DMS53 (cell line): ENCODE results near the gene CHST2.
"Not testable (repeated sequence)": the region's sequence is repeated elsewhere in the genome, so short reads cannot be mapped to it uniquely, and the experiment has no call there.

Experiments
- DNase-seq: peaks from one replicate; lab custom pipeline; 2025; lab: John Stamatoyannopoulos, UW

CHST2 gene, protein sequence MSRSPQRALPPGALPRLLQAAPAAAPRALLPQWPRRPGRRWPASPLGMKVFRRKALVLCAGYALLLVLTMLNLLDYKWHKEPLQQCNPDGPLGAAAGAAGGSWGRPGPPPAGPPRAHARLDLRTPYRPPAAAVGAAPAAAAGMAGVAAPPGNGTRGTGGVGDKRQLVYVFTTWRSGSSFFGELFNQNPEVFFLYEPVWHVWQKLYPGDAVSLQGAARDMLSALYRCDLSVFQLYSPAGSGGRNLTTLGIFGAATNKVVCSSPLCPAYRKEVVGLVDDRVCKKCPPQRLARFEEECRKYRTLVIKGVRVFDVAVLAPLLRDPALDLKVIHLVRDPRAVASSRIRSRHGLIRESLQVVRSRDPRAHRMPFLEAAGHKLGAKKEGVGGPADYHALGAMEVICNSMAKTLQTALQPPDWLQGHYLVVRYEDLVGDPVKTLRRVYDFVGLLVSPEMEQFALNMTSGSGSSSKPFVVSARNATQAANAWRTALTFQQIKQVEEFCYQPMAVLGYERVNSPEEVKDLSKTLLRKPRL

DNA sequence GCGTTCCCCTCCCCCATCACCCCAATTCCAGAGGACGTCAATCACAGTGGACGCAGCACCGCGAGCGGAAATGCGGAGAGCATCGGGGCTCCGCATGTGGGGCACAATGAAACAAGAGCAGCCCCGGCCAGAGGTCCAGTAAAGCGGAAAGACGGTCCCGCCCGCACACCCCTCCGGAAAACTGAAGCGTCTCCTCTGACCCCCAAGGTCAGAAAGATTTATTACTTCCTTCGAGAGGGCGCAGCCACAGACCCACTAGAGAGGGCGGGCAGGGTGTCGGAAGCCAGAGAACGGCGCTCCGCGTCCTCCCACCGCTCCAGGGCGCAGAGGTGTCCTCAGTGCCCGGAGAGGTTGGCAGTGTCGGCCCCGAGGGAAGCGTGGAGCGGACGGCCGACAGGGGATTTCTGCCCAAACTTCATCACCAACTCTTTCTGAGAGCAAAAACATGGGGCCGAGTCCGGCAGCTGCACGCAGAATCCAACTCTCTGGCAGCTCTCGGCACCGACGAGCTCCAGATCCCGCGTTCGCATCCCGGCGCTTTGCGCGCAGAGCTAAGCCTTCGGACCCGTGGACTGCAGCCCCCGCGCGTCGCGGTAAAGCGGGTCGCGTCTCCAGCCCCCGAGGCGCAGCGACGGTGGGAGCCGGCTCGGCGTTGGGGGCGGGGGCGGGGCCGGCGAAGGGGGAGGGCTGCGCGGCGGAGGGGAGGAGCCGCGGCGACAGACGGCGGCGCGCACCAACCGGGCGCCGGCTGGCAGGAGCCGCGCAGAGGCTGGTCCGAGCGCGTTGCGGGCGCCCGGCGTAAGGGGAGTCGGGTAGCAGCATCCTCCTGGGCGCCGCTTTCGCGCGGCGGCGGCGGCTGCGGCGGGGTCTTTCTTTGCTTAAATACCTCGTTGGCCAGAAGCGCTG, at the start of gene CHST2:
Gene CHST2, plus strand, starts transcription at position 763 of the 906 bp plus-strand sequence. CDS start 1,046 bp downstream, outside the sequence.
- DNase-seq, result peak; percentile 75

DNA sequence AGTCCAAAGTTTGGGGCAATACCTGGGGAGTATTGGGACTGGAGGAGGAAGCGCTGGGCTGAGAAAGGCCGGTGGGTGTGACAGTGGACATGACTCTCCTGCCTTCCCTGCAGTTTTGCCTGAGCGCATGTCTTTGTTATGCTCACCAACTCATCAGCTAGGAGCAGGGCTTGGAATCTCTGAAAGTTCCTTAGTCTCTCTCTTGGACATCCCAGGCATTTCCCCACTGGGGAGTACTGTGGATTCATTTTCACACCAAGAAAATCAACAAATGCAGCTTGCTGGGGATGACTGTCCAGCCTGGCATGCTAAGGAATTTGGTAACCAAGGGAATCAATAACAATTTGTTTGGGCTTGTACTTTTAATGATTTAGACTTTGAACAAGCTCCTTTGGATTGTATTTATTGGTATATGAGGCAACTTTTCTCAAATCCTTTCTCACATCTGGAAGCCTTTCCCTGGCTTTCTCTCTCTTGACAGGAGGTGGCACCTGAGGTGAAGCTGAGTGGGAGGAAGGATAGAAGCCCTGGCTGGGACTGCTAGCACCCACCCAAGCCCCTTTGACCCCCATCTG, 48.5 kb upstream of the CHST2 start:
- DNase-seq, result no peak

DNA sequence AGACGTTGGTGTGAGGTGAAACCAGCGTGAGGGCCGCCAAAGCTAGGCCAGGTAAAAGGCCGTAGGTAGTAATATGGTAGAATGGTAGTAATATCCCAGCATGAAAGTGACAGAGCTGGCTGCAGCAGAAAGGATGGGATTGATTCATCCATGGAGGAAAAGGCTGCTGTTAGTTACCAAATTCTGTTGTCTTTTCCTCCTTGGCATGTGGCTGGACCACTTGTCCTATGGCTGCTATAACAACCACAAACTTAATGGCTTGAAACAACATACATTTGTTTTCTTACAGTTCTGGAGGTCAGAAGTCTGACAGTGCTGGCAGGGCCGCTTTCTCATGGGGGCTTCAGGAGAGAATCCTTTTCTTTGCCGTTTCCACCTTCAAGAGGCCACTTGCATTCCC, 47.8 kb upstream of the CHST2 start:
- no peak for DNase-seq

DNA sequence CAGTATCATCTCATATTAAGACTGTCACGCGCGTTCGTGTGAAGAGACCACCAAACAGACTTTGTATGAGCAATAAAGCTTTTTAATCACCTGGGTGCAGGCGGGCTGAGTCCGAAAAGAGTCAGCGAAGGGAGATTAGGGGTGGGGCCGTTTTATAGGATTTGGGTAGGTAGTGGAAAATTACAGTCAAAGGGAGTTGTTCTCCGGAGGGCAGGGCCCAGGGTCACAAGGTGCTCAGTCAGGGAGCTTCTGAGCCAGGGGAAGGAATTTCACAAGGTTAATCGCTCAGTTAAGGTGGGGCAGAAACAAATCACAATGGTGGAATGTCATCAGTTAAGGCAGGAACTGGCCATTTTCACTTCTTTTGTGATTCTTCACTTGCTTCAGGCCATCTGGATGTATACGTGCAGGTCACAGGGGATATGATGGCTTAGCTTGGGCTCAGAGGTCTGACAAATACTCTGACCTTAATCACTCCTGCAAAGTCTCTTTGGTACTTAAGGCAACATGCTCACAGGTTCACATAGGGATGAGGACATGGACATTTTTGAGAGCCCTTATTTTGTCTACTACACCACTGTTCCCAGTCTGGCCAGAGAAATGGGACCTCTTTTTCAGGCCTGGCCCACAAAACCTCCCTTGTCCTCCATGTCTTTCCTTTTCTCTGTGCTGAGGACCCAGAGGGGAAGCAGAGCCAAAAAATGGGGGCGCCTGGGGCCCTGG, 47.1 kb upstream of the CHST2 start:
- not testable (repeated sequence) for DNase-seq

DNA sequence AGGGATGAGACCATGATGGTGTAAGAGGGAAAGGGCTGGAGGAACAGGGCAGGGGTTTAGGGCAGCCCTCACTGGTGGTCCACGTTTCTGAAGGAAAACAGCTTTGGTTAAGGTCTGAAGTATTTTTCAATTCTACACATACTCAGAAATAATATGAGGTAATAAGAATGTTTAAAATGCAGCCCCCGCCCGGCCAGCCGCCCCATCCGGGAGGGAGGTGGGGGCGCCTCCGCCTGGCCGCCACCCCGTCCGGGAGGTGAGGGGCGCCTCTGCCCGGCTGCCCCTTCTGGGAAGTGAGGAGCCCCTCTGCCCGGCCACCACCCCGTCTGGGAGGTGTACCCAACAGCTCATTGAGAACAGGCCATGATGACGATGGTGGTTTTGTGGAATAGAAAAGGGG, 46.0 kb upstream of the CHST2 start:
- DNase-seq, result not testable (repeated sequence)

DNA sequence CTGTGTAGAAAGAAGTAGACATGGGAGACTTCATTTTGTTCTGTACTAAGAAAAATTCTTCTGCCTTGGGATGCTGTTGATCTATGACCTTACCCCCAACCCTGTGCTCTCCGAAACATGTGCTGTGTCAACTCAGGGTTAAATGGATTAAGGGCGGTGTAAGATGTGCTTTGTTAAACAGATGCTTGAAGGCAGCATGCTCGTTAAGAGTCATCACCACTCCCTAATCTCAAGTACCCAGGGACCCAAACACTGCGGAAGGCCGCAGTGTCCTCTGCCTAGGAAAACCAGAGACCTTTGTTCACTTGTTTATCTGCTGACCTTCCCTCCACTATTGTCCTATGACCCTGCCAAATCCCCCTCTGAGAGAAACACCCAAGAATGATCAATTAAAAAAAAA, 45.6 kb upstream of the CHST2 start:
- DNase-seq, result not testable (repeated sequence)

DNA sequence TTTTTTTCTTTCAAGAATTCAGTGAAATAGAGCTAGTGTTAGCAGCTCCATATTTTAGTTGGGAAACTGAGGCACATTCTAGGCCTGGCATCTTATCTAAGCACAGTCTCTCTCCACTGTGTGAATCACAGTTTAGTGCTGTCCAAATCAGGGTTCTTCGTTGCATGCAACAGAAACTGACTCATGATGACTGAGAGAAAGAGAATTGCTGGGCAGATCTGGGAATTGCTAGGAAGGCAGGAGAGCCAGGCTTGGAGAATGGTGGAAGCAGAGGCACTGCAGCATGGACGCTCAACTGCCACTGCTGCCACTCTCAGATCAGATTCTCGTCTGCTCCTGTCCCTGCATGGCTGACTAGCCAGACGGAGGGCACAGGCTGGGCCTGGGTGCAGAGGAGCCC, 40.7 kb upstream of the CHST2 start:
- DNase-seq, result no peak

DNA sequence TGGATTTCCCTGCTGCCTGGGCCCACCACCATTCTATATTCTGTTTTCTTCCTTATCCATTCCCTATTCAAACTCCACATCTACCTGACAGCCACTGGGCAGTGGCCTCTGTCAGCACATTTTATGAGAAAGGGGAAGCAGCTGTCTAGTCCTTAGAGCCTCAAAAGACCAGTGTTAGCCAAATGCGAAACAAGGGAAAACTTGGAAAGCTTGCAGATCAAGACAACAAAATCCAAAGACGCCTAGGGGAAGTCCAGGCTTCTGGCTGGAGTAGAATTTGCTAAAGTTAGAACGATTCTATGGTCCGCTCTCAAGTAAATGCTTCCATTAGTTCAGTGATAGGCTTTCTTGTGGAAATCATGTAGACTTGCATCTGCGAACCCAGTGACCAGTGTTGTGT, 39.4 kb upstream of the CHST2 start:
- DNase-seq, result no peak

DNA sequence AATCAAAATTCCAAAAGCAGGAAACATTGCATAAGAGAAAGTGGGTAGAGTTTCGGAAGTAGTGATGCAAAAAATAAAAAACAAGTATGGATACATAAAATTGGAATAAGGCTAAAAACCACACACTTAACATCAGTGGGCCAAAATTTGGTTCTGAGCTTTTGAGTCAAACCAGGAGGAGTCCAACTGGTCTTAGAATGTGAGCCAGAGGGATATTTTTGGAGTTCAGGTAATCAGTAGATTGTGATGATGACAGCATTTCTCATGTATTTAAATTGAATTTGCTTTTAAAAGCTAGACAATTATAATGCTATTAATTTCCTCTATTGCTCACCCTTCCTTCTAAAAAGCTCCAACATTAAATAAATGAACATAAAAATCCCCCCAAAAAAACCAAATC, 38.2 kb upstream of the CHST2 start:
- no peak for DNase-seq

DNA sequence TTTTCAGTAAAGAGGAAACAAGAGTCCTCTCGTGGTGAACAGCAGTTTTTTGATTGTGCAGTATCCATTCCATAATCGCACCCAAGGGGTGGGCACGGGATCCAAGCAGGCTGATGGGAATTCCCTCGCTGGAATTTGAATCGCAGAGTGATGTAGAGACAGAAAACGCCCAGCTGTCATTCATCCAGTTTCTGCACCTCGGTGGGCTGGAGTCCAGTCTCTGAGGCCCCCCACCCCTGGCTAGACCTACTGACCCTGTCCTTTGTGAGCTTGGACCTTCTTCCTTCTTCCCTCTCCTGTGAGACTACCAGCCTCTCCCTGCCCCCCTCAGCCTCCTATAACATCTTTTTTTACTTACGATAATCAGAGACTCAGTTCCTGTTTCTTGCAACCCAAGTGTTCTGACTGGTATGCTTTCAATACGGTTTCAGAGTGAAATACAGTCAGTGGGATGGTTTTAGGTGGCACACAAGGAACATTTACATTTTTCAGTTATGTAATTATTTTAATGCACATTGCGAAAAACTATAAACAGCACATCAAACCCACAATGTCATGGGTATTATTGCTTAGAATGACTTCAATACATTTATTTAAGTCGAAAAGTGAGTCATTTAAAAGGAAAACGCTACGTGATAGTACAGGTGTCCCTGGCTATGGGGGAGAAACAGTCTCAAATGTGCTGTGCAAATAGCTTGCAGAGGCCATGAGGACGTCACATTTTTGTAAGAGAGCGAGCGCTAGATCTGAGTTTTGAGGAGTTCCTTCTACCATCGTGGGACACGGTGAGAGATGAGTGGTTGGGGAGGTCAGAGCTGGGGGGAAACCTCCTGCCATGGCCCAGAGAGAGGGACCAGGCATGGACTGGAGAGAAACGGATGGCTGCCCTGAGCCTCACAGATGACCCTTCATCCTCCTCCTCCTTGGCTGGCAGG, 37.5 kb upstream of the CHST2 start:
- DNase-seq, result no peak

DNA sequence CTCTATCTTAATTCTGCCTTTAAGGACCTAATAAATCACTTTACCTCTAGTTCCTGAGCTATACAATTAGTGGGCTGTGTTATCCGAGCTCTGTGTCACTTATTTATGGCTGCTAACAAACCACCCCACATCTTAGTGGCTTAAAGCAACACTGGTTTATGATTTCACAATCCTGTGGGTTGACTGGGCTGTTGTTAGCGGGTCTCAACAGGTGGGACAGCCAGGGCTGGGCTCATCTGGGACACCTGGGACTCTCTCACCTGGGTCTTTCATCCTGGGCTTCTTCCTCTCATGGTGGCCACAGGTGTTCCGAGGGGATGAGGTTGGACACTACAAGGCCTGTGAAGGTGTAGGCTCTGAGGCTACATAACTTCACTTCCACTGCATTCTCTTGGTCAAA, 35.8 kb upstream of the CHST2 start:
- no peak for DNase-seq

DNA sequence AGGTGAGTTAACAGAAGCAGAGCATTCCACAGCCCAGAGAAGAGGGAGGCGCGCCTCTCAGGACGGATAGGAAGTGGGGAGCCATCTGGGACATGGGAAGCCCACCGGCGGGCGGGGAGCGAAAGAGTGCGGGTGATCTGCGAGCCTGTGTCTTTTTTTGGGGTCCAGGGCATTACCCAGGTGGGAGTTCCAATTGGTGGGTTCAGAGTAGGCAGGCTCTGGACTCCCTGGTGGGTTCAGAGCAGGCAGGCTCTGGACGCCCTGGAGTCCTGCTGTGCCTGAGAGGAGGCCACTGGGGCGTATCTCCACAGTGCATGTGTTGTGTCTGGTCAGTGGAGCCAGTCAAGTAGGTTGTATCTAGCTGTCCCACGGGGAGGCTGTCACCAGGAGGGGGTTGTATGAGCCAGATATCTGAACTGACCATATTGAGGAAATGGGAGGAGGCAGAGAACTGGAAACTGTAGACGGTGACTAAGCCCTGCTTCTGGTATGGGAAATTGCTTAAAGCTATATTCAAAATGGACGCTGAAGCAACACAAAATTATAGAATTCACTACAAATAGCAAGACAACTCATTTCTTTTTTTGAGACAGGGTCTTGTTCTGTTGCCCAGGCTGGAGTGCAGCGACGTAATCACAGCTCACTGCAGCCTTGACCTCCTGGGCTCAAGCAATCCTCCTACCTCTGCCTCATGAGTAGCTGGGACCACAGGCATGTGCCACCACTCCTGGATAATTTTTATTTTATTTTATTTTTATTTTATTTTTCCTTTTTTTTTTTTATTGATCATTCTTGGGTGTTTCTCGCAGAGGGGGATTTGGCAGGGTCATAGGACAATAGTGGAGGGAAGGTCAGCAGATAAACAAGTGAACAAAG, 34.5 kb upstream of the CHST2 start:
- peak; percentile 14 for DNase-seq

DNA sequence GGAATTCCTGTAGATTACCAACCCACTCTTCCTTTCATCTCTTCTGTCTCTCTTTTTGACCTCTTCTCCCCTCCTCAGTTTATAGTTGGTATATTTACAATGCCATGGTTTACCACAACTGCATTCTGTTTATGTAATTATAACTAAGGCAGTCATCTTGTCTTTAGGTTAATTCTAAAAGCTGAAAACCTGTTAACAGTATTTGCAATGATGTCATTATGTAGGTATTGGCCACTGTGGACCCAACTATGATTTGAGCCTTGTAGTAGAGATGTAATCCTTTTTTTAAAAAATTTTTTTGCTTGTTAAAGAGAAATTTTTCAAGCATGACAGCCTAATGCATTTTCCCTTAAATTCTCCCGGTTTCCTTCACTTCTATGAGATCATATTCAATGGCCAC, 30.7 kb upstream of the CHST2 start:
- DNase-seq, result no peak

DNA sequence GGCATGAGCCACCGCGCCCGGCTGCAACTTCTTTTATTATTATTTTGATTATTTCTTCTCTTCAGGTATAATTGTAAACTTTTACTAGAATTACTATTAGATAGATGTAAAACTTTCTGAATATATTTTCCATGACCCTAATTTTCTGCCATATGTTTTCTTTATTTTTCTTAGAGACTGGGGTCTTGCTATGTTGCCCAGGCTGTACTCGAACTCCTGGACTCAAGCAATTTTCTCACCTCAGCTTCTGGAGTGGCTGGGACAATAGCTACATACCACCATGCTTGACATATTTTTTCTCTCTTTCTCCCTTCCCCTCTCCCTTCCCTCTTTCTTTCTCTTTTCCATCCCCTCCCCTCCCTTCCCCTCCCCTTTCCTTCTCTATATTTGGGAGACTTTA, 29.6 kb upstream of the CHST2 start:
- DNase-seq, result no peak

DNA sequence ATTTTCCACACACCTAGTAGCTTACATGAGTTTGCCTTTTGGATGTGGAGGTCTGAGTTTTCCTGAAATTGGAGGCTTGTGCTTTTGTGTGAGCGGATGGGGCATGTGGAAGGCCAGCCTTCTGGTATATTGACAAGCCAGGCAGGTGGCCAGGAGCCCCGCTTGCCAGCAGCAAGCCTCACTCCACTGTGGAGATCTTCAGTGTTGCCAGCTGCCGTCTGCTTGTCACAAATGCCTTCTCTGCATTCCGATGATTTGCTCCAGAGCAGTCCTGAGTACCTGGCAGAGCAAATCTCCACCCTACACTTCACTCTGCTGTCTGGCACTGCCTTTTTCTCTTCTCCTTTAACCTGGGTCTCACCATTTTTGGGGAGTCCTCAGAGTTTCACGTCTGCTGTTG, 29.1 kb upstream of the CHST2 start:
- peak; percentile 22 for DNase-seq

DNA sequence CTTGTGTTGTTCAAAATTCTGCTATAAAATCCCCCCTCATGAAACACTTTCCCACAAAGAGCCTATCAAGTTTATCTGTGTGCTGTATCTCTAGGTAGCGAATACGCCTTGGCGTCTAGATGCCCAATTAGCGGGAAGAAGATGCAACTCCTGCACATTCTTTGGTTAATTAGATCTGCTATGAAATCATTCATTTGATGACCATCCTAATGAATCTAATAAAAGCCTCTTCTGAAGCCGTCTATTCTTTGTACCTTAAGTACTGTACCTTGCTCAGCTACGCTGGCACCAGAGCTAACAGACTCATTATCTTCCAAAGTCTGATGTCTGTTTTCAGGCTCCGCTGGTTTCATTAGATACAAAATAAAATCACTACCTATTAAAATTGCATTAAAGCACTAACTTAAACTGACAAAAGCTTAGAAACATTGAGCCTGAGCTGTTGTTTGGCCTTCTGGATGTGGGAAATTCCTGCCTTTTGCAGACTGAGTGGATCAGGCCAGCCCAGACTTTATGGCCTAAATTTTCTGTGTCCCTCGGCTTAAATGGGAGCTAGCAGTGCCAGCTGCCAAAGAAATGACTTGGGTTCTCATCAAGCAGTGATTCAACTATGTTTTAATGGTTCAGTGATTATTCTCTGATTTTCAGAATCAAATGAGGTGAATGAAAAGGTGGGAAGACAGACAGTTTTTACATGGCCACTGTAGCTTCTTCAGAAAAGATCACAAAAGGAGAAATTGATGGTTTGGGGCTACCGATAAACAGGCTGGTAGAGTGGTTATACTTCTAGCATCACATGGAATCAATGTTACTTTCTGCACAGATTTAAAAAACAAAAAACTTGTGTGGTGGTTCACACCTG, 28.4 kb upstream of the CHST2 start:
- DNase-seq, result no peak

DNA sequence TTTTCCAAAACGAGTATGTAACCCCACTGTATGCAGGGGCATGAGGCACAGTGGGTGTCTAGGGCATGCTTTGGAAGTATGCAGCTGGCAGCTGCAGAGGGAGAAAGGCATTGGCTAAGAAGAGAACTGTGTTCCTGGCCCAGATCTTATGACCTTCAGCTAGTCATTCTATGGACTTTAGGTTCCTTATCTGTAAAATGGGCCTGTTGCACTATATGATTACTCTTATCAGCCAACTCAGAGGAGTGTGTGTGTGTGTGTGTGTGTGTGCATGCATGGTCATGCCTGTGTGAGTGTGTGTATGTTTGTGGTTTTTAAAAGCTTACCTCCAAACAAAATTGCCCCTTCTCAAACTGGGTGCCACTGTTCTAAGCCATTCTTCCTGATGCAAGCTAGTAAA, 27.4 kb upstream of the CHST2 start:
- DNase-seq, result no peak

DNA sequence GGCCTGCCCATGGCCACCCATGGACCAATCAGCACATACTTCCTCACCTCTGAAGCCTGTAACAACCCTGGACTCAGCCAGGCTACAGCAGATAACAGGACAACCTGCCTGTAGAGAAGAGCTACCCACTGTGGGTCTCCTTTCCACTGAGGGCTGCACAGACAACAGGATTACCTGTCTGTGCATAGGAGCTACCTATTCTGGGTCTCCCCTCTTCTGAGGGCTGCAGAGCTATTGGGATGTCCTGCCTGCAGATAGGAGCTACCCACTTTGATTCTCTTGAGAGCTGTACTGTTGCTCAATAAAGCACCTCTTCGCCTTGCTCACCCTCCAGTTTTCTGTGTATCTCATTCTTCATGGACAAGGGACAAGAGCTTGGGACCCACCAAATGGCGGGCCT, 23.8 kb upstream of the CHST2 start:
- peak; percentile 4 for DNase-seq
